GM18907 (cell line): ENCODE measurements around the gene DNAI2.
"Not testable (repeated sequence)": the region's sequence is repeated elsewhere in the genome, so short reads cannot be mapped to it uniquely, and the experiment has no call there.

Experiments
- ATAC-seq: cut with Tn5 transposase; IDR thresholded peaks from one replicate; pipeline ENCODE4 v1.9.1; 2021; ENCODE audit warnings: mild to moderate bottlenecking, moderate library complexity; ENCODE audit not compliant: unreplicated experiment

DNAI2 gene

GRCh38 chr17:74272731-74273201, 1.3 kb upstream of the DNAI2 start:
- no peak for ATAC-seq

GRCh38 chr17:74274709-74275340, 791 bp downstream of the DNAI2 start:
- no peak for ATAC-seq

GRCh38 chr17:74276051-74276476, 2.0 kb downstream of the DNAI2 start:
- ATAC-seq, result no peak

GRCh38 chr17:74276541-74277009, 2.5 kb downstream of the DNAI2 start:
- ATAC-seq, result no peak

GRCh38 chr17:74277935-74278334, 3.9 kb downstream of the DNAI2 start:
- ATAC-seq, result no peak

- not testable (repeated sequence) for ATAC-seq
Observed at GRCh38 chr17:74279617-74280016, 5.6 kb downstream of the DNAI2 start.

- no peak for ATAC-seq
Observed at GRCh38 chr17:74280093-74280513, 6.1 kb downstream of the DNAI2 start.

- ATAC-seq, result no peak
Observed at GRCh38 chr17:74281799-74282198, 7.8 kb downstream of the DNAI2 start.

- ATAC-seq, result not testable (repeated sequence)
Observed at GRCh38 chr17:74282274-74282586, 8.2 kb downstream of the DNAI2 start.

GRCh38 chr17:74282587-74283370, 8.7 kb downstream of the DNAI2 start:
- ATAC-seq, result peak; percentile 48

- ATAC-seq, result no peak
Observed at GRCh38 chr17:74283371-74283673, 9.3 kb downstream of the DNAI2 start.

- no peak for ATAC-seq
Observed at GRCh38 chr17:74287031-74287602, 13.1 kb downstream of the DNAI2 start.

- no peak for ATAC-seq
Observed at GRCh38 chr17:74288785-74289184, 14.8 kb downstream of the DNAI2 start.

- no peak for ATAC-seq
Observed at GRCh38 chr17:74289688-74290087, 15.7 kb downstream of the DNAI2 start.

- ATAC-seq, result no peak
Observed at GRCh38 chr17:74290340-74290739, 16.3 kb downstream of the DNAI2 start.

GRCh38 chr17:74292495-74292894, 18.5 kb downstream of the DNAI2 start:
- no peak for ATAC-seq

GRCh38 chr17:74295625-74296547, 21.9 kb downstream of the DNAI2 start:
- ATAC-seq, result no peak

GRCh38 chr17:74296548-74296936, 22.5 kb downstream of the DNAI2 start:
- no peak for ATAC-seq

- ATAC-seq, result no peak
Observed at GRCh38 chr17:74297941-74298340, 23.9 kb downstream of the DNAI2 start.

GRCh38 chr17:74298778-74299177, 24.7 kb downstream of the DNAI2 start:
- ATAC-seq, result no peak
